HL-60 (cell line): ENCODE data around the gene AMFR.

Experiments
- GABPA ChIP-seq: IDR thresholded peaks from 2 replicates; pipeline ENCODE4 v1.6.1; 2012; ENCODE audit warnings: low read depth
- POLR2AphosphoS5 ChIP-seq: IDR thresholded peaks from 2 replicates; pipeline ENCODE4 v1.6.1; 2012; ENCODE audit warnings: low read depth
- SPI1 ChIP-seq: IDR thresholded peaks from 2 replicates; pipeline ENCODE4 v1.6.1; 2012; ENCODE audit warnings: low read depth, mild to moderate bottlenecking, borderline replicate concordance
- TF ChIP-seq, protein P1 (sequence below): IDR thresholded peaks from one replicate; pipeline ENCODE4 v1.5.1; 2011; ENCODE audit warnings: low read length, control low read depth, inconsistent platforms; ENCODE audit not compliant: insufficient read depth
- TF ChIP-seq, protein P2 (sequence below): IDR thresholded peaks from 2 replicates; pipeline ENCODE4 v1.6.1; 2012; ENCODE audit warnings: low read depth; ENCODE audit not compliant: insufficient replicate concordance

DNA sequence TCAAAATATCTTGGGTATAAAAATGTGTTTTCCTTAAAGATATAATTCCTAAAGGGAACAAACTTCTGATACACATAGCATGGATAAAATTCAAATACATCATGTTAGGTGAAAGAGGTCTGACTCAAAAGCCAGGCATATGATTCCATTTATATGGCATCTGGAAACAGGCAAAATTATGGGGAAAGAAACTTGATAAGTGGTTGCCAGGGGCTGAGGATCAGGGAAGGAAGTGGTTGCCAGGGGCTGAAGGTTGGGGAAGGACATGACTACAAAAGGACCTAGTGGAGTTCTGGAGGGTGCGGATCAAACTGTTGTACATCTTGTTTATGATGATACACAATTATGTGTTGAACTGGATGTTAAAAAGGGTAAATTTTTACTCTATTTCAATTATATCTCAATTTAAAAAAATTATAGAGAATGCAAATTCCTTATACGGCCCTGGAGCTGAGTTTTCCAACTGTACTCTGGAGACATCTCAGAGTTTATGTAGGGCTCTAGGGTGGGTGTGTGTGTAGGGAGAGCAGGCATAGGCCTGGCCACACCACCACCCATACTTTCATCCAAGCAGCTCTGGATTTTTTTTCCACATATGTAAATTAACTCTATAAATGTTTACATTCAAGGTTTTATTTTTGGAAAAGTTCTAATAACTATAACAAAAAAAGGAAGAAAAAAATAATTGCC lies 55.0 kb downstream of the AMFR start:
- TF ChIP-seq, protein P1, sequence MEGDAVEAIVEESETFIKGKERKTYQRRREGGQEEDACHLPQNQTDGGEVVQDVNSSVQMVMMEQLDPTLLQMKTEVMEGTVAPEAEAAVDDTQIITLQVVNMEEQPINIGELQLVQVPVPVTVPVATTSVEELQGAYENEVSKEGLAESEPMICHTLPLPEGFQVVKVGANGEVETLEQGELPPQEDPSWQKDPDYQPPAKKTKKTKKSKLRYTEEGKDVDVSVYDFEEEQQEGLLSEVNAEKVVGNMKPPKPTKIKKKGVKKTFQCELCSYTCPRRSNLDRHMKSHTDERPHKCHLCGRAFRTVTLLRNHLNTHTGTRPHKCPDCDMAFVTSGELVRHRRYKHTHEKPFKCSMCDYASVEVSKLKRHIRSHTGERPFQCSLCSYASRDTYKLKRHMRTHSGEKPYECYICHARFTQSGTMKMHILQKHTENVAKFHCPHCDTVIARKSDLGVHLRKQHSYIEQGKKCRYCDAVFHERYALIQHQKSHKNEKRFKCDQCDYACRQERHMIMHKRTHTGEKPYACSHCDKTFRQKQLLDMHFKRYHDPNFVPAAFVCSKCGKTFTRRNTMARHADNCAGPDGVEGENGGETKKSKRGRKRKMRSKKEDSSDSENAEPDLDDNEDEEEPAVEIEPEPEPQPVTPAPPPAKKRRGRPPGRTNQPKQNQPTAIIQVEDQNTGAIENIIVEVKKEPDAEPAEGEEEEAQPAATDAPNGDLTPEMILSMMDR, result no peak
- TF ChIP-seq POLR2AphosphoS5 (no peak), GABPA (no peak), SPI1 (no peak)
- TF ChIP-seq, protein P2, sequence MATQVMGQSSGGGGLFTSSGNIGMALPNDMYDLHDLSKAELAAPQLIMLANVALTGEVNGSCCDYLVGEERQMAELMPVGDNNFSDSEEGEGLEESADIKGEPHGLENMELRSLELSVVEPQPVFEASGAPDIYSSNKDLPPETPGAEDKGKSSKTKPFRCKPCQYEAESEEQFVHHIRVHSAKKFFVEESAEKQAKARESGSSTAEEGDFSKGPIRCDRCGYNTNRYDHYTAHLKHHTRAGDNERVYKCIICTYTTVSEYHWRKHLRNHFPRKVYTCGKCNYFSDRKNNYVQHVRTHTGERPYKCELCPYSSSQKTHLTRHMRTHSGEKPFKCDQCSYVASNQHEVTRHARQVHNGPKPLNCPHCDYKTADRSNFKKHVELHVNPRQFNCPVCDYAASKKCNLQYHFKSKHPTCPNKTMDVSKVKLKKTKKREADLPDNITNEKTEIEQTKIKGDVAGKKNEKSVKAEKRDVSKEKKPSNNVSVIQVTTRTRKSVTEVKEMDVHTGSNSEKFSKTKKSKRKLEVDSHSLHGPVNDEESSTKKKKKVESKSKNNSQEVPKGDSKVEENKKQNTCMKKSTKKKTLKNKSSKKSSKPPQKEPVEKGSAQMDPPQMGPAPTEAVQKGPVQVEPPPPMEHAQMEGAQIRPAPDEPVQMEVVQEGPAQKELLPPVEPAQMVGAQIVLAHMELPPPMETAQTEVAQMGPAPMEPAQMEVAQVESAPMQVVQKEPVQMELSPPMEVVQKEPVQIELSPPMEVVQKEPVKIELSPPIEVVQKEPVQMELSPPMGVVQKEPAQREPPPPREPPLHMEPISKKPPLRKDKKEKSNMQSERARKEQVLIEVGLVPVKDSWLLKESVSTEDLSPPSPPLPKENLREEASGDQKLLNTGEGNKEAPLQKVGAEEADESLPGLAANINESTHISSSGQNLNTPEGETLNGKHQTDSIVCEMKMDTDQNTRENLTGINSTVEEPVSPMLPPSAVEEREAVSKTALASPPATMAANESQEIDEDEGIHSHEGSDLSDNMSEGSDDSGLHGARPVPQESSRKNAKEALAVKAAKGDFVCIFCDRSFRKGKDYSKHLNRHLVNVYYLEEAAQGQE, result no peak
